Measurements from ENCODE around the gene TMEM255B. TPM values are rescaled to one million over a fixed set of nuclear protein-coding genes. Genes with fewer than 3 reads are reported as not detected.
A peak's percentile ranks its signal among the peaks of the same experiment; 100 is the strongest.

Gene TMEM255B
- total RNA-seq, 4 donors from 2014 or later = 0.26 to 3.8 (median 1.7) TPM

DNA sequence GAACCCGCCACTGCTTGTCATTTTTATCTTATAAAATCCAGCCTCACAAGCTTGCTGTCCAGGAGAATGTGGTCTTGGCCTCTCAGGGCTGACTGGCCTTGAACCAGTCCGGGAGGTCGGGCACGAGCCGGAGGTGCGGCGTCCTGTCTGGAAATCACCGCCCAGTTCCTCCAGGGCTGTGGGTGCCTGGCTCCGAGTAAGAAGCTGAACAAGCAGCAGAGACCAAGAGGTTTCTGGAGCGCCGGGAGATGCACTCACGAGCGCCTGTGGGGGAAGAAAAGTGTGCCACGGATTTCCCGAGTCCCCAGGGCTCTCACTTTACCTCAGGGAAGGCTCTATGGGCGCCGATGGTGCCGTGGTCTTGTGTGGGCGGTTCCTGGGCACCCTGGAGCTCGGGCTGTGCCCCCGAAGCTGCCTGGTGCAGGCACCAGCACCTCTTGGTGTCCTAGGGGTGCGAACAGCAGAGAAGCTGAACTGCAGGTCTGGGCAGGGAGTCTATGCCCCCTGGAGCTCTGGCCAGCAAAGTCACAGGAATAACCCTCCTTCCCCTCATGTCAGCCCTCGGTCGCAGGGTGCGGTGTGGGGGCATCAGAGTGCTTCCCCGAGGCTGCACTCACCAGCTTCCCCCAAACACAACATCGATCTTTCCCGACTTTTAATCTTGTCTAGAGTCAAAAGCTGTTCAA, 54.9 kb downstream of the TMEM255B start:
- DNase-seq (ENCODE audit: low spot score in 2 of 2) = no peak
- no peak overlapping the region for H3K27ac ChIP-seq
- no peaks in the 10 kb centered on the region for H3K27me3 ChIP-seq
- peaks cover 27% of the 10 kb centered on the region for H3K4me1 ChIP-seq
- 70% methylated on average over 19 of the region's 28 CpGs for WGBS
- TF ChIP-seq POLR2A (IDR thresholded peaks at IDR 0.05) (no peak), CTCF (IDR thresholded peaks at IDR 0.05) (no peak), POLR2AphosphoS5 (IDR thresholded peaks at IDR 0.05) (no peak)
- no peaks in the 10 kb centered on the region for H3K36me3 ChIP-seq
- no peak overlapping the region for H3K4me3 ChIP-seq
- H3K9me3 ChIP-seq = no peaks in the 10 kb centered on the region

- TF ChIP-seq EP300 (IDR thresholded peaks at IDR 0.05) = no peak
- no peak for TF ChIP-seq POLR2A (IDR thresholded peaks at IDR 0.05)
- no peak for TF ChIP-seq POLR2AphosphoS5 (IDR thresholded peaks at IDR 0.05)
- no peak for TF ChIP-seq CTCF (IDR thresholded peaks at IDR 0.05)
- no peak for DNase-seq (ENCODE audit: low spot score in 2 of 2)
- H3K4me1 ChIP-seq = peaks cover 31% of the 10 kb centered on the region
- H3K27me3 ChIP-seq = no peaks in the 10 kb centered on the region
- H3K4me3 ChIP-seq = no peak overlapping the region
- H3K27ac ChIP-seq = no peak overlapping the region
- no peaks in the 10 kb centered on the region for H3K36me3 ChIP-seq
- 68% methylated on average over 6 of the region's 11 CpGs for WGBS
- no peaks in the 10 kb centered on the region for H3K9me3 ChIP-seq
Observed at GRCh38 chr13:113814435-113814821, 55.4 kb downstream of the TMEM255B start.

DNA sequence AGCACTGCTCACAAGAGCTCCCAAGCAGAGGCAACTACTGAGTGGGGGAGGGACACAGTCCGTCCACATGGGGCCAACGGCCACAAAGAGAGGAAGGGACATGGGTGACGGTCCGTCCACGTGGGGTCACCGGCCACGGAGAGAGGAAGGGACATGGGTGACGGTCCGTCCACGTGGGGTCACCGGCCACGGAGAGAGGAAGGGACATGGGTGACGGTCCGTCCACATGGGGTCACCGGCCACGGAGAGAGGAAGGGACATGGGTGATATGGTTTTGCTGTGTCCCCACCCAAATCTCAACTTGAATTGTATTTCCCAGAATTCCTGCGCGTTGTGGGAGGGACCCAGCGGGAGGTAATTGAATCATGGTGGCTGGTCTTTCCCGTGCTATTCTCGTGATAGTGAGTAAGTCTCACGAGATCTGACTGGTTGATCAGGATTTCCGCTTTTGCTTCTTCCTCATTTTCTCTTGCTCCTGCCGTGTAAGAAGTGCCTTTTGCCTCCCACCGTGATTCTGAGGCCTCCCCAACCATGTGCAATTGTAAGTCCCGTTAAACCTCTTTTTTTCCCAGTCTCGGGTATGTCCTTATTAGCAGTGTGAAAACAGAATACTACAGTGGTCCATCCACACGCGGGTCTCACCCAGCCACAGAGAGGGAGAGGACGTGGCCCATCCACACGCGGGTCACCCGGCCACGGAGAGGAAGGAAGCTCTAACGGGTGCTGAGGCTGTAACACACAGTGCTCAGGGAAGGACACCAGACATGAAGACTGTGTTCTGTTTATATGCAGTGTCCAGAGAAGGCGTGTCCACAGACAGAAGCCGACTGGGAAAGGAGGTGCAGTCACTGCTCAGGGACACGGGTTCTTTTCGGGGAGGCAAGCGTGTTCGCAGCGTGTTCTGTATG, 56.4 kb downstream of the TMEM255B start:
- WGBS = 73% methylated on average over 42 of the region's 42 CpGs
- peaks cover 41% of the 10 kb centered on the region for H3K4me1 ChIP-seq
- DNase-seq (ENCODE audit: low spot score in 2 of 2) = no peak
- H3K4me3 ChIP-seq = peak overlapping the region; percentile 8
- no peaks in the 10 kb centered on the region for H3K9me3 ChIP-seq
- no peaks in the 10 kb centered on the region for H3K27me3 ChIP-seq
- H3K27ac ChIP-seq = no peak overlapping the region
- TF ChIP-seq EP300 (IDR thresholded peaks at IDR 0.05) = no peak
- TF ChIP-seq POLR2A (IDR thresholded peaks at IDR 0.05) = no peak
- no peak for TF ChIP-seq CTCF (IDR thresholded peaks at IDR 0.05)
- no peak for TF ChIP-seq POLR2AphosphoS5 (IDR thresholded peaks at IDR 0.05)
- H3K36me3 ChIP-seq = no peaks in the 10 kb centered on the region

DNA sequence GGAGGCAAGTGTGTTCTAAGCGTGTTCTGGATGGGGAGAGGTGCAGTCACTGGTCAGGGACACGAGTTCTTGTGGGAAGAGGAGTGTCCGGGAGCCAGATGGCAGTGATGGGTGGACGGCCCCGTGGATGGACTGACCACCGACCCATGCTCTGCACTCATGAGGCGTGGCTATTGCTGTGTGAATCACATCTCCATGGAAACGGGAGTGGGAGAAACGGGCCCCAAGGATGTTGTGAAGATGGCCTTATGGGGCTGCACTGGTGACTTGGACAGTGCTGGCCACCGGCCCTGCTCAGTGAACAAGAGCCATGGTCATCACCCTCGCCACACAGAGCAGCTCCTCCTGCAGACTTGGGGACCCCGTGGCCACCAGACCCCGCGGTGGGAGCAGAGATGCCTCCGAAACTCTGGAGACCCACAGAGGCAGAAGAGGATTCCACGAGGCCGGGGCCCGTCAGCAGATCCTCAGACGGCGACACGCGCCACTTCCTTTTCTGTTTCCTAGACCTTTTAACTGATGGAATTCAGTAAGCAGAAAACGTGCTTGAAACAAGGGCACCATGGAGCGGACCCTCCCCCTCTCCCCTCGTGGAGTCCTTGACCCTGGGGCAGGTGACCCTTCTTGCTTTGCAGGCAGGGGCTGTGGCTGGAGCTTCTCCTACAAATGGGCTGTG, 57.4 kb downstream of the TMEM255B start:
- H3K27me3 ChIP-seq = no peaks in the 10 kb centered on the region
- TF ChIP-seq POLR2AphosphoS5 (IDR thresholded peaks at IDR 0.05) (no peak), POLR2A (IDR thresholded peaks at IDR 0.05) (no peak), CTCF (IDR thresholded peaks at IDR 0.05) (no peak), EP300 (IDR thresholded peaks at IDR 0.05) (no peak)
- no peaks in the 10 kb centered on the region for H3K9me3 ChIP-seq
- peaks cover 49% of the 10 kb centered on the region for H3K4me1 ChIP-seq
- DNase-seq (ENCODE audit: low spot score in 2 of 2) = no peak
- H3K27ac ChIP-seq = no peak overlapping the region
- 73% methylated on average over 23 of the region's 25 CpGs for WGBS
- no peaks in the 10 kb centered on the region for H3K36me3 ChIP-seq
- peak overlapping the region; percentile 8 for H3K4me3 ChIP-seq
